GM13977 (cell line): Measurements from ENCODE around the gene SLC35C1.

ENCODE experiments used
- DNase-seq: peaks from one replicate; pipeline ENCODE4 v3.0.0; 2012; ENCODE audit warnings: low spot score
- CTCF ChIP-seq: IDR thresholded peaks from 2 replicates; pipeline ENCODE4 v1.5.1; 2012; ENCODE audit warnings: mild to moderate bottlenecking, control low read depth; ENCODE audit not compliant: insufficient read depth; ENCODE audit errors: extremely low read depth, missing control alignments
- in situ Hi-C: fragments of 300-500 bp; cut with MboI; formaldehyde crosslinking; loops from one replicate; pipeline ENCODE4 v1.12.0; 2022; ENCODE audit warnings: low sequenced_read_pairs, low pct_unique_long_range_greater_than_20kb, mixed read lengths, inconsistent platforms; ENCODE audit not compliant: unreplicated experiment

The SLC35C1 gene

GRCh38 chr11:45843158-45843924 is 38.4 kb downstream of the SLC35C1 start:
- in situ Hi-C loops = no loop called here
- TF ChIP-seq CTCF = peak; percentile 90
- peak; percentile 84 for DNase-seq

- no peak for DNase-seq
- no peak for TF ChIP-seq CTCF
Measured at GRCh38 chr11:45844822-45845578, 40.1 kb downstream of the SLC35C1 start.

GRCh38 chr11:45846174-45846675 is 41.3 kb downstream of the SLC35C1 start:
- in situ Hi-C loops = no loop called here
- DNase-seq = no peak
- no peak for TF ChIP-seq CTCF

More at GRCh38 chr11:45844822-45845578, 40.1 kb downstream of the SLC35C1 start:
- in situ Hi-C loops = no loop called here

GRCh38 chr11:45846974-45847910 is 42.3 kb downstream of the SLC35C1 start, which contains the start of gene CRY2:
Gene CRY2 (plus strand): TSS chr11:45847475. CDS start chr11:45847491, 16 bp downstream.
- TF ChIP-seq CTCF = no peak
- in situ Hi-C loops = no loop called here
- peak; percentile 97 for DNase-seq

DNA sequence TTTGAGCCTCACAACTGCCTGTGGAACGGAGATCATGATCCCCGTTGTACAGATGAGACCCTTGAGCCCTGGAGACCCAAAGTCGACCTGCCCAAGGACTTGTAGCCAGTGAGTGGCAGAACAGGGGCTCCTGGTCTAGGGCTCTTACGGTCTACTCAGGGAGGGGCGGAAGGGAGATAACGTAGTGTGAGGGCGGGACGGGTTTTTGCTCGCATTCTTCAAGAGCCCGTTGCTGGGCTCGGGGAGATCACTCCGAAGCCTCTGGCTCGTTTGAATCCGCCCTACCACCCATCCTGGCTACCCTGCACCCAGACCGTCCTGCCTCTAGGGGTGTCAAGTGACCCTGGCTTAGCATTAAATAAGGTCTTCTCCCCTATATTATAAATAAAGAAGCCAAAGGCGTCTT is 43.0 kb downstream of the SLC35C1 start:
- in situ Hi-C loops = no loop called here
- TF ChIP-seq CTCF = peak; percentile 24
- peak; percentile 52 for DNase-seq

DNA sequence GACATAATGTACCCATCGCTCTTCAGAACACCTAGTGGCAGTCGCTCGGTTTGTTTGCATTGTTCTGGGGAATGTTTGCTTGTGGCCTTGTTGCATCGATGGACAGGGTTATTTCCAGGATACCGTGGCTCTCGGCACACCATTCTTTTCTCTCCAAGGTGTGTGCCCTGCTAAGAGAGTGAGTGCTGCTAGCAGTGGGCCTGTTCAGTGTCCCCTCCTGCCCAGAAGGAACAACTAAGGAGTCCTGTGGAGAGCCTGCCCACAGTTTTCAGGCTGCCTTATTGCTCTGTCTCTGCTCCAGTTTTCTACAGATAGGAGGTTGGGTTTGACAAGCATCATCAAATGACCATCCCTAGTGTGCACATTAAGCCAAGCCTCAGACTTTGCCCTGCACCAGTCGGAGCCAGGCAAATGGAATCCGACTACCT is 43.7 kb downstream of the SLC35C1 start:
- in situ Hi-C loops = no loop called here
- no peak for TF ChIP-seq CTCF
- no peak for DNase-seq
